Measurements from ENCODE around the gene CPO.

DNA sequence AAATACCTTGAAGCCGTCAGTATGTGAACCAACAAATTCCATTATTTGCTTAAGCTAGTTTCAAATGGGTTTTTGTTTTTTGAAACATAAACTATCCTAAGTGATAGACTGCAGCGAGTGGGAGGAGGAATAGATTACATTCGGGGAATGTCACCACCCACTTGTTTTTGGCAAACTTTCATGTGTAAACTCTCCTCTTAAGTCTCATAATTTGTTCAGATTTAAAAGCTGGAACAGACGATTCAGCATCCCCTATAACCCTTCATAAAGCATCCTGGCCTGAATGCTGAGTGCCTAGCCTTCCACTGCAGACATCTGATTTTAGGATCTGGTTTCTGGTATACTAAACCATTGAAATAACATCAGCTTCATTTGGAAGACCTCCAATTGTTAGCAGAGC, 51.0 kb downstream of the CPO start:
- TF ChIP-seq, protein P1, sequence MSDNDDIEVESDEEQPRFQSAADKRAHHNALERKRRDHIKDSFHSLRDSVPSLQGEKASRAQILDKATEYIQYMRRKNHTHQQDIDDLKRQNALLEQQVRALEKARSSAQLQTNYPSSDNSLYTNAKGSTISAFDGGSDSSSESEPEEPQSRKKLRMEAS (IDR thresholded peaks at IDR 0.05; ENCODE audit: low read depth, low read length): no peak
- TF ChIP-seq MYC (IDR thresholded peaks at IDR 0.05; ENCODE audit: low read depth, low read length) (no peak), POLR2A (IDR thresholded peaks at IDR 0.05; ENCODE audit: extremely low read depth, insufficient read length) (no peak)

All from NB4 (cell line).